Activated CD4-positive, alpha-beta T cell treated with anti-CD3 and anti-CD28 coated beads for 24 hours (primary cell): Measurements from ENCODE around the gene ARHGAP6.
A peak's percentile ranks its signal among the peaks of the same experiment; 100 is the strongest.
"Not testable (repeated sequence)": the region's sequence is repeated elsewhere in the genome, so short reads cannot be mapped to it uniquely, and the experiment has no call there.

Experiments
- DNase-seq, 2 donors: peaks; one replicate each; pipeline ENCODE4 v3.0.0-alpha.2; 2020; ENCODE audit warnings: low read depth in 2 of 2

Gene ARHGAP6

DNA sequence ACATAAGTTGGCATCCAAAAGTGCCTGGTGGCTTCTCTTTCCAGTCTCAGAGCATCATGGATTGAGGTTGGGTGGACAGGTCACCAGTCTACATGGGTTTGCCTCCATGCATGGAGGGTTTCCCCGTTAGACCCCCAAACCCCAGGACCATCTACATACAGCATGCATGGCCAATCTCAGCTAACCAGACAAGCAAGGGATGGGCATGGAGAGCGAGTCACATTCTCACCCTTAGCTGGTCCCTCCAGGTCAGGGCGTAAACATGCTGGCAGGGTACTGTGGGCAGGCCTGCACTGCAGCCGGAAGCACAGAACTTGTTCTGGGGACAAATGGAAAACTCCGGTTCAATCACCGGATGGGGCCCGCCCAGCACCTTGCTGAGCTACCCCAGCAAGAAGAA, 517.3 kb downstream of the ARHGAP6 start:
- DNase-seq = no peak

- no peak for DNase-seq
Observed at GRCh38 chrX:11146411-11146810, 519.3 kb downstream of the ARHGAP6 start.

GRCh38 chrX:11143931-11144678, 521.6 kb downstream of the ARHGAP6 start:
- peak; percentile 3 to 52 for DNase-seq

DNA sequence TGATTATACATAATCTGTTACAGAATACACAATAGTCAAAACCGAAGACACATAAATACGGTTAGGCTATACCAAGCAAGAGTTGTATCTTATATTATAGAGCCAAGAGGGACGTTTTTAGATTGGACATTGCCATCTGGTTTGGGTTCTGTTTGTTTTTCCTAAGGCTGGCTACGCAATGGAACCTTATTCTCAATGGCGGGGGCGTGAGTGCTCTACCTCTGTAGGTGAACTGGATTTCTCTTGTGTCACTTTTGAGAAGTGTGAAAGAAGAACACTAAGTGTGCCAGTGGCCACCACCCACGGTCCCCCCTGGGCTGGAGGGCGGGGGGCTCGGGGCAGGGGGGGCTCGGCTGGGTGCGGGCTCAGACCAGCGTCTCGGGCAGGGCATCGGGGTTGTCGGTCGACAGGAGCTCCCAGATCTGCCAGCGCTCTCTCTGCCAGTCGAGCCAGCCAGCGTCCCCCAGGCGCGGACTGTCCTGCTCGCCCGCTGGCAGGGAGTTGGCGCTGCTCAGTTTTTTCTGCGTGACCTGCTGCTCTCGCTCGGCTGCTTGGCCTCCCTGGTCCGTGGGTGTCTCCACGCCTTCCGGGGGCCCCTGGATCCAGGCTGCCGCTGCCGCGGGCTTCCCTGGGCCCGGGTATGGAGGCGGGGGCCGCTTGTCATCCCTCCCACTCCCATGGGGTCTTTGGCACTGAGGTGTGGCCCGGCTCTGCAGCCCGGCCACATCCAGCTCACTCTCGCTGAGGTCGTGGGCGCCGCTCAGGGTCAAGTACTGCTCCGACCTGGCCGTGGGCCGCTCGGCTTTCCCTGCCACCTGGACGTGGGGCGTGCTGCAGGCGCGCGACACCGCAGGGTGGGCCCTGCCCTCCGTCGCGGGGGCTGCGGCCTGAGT, 527.0 kb downstream of the ARHGAP6 start:
- no peak for DNase-seq

DNA sequence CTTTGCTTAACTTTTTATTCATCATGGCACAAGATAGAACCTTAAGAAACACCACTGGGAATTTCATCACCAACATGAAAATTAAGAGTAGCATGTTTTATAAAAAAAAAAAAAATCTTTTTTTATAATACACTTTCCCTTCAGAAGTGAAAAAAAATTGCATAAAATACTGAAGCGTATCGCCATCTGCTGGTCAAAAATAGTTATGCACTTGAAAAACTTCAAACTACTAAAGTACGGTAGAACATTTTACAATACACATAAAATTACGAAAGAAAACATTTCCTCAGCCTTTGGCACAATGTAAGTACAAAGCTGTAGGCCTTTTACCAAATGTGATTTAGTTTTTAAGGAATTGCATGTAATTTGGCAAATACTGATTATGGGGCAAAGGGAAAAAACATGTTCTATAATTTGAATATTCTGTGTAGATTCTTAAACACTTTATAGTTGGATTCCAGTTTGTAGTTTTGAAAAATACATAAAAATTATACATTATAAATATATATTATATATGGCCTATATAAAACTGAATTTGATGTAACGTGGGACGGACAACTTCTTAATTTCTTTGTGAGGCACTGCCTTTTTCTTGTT, 528.1 kb downstream of the ARHGAP6 start:
- peak in 1 of 2 donors; percentile 4 for DNase-seq

GRCh38 chrX:11135564-11136185, 530.0 kb downstream of the ARHGAP6 start:
- no peak for DNase-seq

DNA sequence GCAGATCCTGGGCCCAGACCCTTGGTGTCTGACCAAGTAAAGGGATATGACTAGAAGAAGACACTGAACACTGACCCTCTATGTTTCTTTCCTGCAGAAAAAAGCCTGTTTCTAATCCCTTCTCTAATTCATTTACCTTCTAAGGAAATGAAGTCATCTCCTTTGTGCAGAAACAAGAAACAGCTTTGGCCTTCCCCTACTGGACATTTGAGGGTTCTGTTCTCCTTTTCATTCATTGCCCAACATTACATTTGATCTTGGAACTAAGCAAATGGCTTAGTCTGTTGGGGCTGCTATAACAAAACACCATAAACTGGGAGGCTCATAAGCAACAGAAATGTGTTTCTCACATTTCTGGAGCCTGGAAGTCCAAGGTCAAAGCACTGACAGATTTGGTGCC, 534.6 kb downstream of the ARHGAP6 start:
- DNase-seq = no peak

DNA sequence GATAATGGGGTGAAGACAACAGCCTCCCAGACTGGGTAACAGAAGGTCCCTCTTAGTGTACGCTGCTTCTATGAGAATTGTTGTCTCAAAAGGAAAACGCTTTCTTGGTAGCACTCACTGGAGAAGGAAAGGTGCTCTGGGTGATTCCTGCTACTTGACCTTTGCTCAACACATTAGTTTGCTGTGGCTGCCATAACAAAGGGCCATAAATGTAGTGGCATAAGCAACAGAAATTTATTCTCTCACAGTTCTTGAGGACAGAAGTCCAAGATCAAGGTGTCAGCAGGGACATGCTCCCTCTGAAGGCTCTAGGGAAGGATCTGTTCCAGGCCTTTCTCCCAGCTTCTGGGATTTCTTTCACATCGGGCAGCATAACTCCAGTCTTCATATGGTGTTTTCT, 535.6 kb downstream of the ARHGAP6 start:
- no peak for DNase-seq

DNA sequence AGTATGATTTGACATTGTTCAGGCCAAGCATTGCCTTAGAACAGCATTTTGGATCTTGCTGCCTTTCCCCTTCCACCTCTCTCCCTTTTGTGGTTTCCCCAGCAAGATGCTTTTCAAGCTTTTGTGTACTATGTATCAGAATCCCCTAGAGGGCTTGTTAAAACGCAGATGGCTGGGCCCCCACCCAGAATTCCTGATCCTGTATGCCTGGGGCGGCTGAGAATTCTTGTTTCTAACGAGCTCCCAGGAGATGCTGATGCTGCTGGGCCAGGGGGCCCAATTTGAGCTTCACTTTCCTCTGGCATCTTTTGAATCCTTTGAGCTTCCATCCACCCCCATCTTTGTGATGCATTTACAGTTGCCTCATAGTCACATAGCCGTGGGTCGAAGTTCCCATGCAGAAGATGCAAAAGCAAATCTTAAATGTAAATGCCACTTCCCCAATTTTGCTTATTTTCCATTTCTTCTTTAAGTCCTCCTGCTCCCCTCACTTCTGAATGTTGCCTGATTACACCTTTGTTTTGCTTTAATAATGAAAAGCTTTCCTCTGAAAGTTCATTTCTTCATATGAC, 536.1 kb downstream of the ARHGAP6 start:
- DNase-seq = no peak

GRCh38 chrX:11125060-11125459, 540.7 kb downstream of the ARHGAP6 start:
- no peak for DNase-seq

- no peak for DNase-seq
Observed at GRCh38 chrX:11124112-11124511, 541.6 kb downstream of the ARHGAP6 start.

DNA sequence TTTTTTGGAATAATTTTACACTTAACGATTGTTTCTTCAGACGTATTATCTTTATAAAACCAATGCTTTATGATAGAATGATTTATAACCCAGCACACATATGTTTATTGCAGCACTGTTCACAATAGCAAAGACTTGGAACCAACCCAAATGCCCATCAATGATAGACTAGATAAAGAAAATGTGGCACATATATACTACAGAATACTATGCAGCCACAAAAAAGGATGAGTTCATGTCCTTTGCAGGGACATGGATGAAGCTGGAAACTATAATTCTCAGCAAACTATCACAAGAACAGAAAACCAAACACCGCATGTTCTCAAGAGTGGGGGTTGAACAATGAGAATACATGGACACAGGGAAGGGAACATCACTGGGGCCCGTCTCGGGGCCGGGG, 542.6 kb downstream of the ARHGAP6 start:
- DNase-seq = not testable (repeated sequence)

GRCh38 chrX:11119313-11119943, 546.3 kb downstream of the ARHGAP6 start:
- DNase-seq = no peak

DNA sequence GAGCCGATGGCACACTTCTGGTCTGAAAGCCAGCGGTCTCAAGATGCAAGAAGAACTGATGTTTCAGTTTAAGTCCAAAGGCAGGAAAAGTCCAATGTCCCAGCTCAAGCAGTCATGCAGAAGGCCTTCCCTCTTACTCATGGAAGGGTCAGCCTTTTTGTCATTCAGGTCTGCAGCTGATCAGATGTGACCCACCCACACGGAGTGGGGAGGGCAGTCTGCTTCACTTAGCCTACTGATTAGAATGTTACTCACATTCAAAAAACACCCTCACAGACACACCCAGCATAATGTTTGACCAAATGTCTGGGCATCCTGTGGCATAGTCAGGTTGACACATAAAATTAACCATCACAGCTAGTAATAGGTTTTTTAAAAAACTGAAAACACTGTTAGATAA, 548.0 kb downstream of the ARHGAP6 start:
- no peak for DNase-seq

GRCh38 chrX:11113731-11114130, 552.0 kb downstream of the ARHGAP6 start:
- DNase-seq = no peak

- DNase-seq = no peak
Observed at GRCh38 chrX:11111947-11112346, 553.8 kb downstream of the ARHGAP6 start.

DNA sequence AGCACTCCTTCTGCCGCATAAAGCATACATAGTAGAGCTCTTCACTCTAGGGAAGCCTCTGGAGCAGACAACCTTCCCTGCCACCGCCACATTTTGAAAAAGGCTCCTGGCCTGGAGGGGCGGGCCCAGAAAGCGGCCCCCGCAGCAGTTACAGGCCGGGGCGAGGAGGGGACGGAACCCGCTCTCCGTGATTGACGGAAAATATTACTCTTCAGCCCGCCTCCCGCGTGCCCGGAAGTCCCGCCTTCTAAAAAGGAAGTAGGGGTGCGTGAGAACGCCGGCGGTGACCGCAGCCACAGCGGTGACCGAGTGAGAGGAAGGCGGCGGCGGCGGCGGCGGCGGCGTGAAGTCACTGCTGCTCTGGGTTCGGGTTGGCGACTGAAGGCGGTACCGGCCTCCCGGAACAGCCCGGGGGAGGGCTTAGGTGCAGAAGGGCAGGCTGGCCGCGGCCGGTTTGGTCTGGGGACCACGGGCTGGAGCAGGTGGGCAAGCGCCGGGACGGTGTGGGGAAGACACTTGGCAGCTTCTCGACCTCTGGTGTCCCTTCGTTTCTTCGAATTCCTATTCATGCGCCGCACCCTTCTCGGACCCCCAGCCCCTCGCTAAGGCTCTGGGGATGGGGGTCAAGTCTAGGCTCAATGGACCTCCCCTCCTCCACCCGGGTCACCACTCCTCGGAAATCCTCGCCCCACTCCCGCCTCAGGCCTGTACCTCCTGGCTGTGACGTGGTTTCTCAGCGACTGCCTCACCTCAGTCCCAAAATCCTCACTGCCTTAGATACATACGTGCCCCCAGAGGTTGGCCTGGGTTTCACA, 554.5 kb downstream of the ARHGAP6 start, which contains the start of gene HCCS:
Gene HCCS (plus strand): TSS at position 296 of the 815 bp plus-strand sequence. CDS start 729 bp downstream, outside the sequence.
- peak; percentile 55 to 62 for DNase-seq

DNA sequence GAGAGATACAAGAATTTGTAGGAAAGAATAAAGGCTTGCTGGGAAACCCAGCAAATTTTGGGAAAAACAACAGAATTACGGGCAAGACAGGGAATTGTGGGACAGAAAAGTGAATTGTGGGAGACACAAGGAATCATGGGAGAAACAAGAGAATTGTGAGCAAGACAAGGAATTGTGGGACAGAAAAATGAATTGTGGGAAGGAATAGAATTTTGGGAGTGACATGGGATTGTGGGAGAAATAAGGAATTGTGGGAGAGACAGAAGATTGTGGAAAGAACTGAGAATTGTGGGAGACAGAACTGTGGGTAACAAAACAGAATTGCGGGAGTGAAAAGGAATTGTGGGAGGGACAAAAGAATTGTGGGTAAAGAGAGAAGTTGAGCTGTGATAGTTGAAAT, 555.8 kb downstream of the ARHGAP6 start:
- DNase-seq = no peak

- no peak for DNase-seq
Observed at GRCh38 chrX:11108253-11108941, 557.3 kb downstream of the ARHGAP6 start.

DNA sequence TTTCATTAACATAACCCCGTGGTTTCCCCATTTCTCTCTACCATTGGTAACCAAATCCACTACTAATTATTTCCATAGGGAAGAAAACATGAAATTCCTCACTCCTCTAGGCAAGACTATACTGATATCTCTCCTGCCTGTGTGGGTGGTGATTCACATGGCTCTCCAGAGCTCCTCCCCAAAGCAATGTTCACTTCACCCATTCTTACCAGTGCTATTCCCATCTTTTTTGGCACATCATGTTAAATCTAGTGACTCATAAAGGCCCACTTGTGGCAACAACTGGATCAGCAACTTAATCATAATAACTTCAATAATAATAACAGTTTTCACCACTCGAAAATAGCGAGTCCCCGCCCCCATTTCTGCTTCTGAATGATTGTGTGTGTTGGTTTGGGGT, 560.6 kb downstream of the ARHGAP6 start:
- DNase-seq = no peak
